ENCODE data around the gene LMOD3.
A peak's percentile ranks its signal among the peaks of the same experiment; 100 is the strongest.

Gene LMOD3

DNA sequence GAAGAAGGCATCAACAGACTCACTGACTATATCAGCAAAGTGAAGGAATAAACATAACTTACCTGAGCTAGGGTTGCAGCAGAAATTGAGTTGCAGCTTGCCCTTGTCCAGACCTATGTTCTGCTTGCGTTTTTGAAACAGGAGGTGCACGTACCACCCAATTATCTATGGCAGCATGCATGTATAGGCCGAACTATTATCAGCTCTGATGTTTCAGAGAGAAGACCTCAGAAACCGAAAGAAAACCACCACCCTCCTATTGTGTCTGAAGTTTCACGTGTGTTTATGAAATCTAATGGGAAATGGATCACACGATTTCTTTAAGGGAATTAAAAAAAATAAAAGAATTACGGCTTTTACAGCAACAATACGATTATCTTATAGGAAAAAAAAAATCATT lies 17.8 kb downstream of the LMOD3 start:
- Histone ChIP-seq H3K4me2 (ENCODE audit: low read length) (no peak overlapping the region), H3K4ac (ENCODE audit: low read depth, low read length) (no peak overlapping the region), H2BK12ac (ENCODE audit: low read length) (no peak overlapping the region), H3K4me1 (ENCODE audit: control insufficient read depth in 1 of 2, insufficient read depth in 2 of 2, low read length in 2 of 2) (peaks cover 6 to 8% of the 10 kb centered on the region in 2 experiments), H3K23ac (ENCODE audit: low read length) (no peak overlapping the region), H3K4me3 (ENCODE audit: low read depth, low read length) (no peak overlapping the region), H4K91ac (ENCODE audit: low read depth, low read length) (no peak overlapping the region), H3K36me3 (ENCODE audit: control insufficient read depth in 1 of 2, insufficient read depth in 2 of 2, low read length in 2 of 2) (peaks cover 2 to 10% of the 10 kb centered on the region in 2 experiments), H4K12ac (ENCODE audit: low read depth, low read length) (no peak overlapping the region), H2BK120ac (ENCODE audit: insufficient read depth, low read length, poor library complexity) (no peak overlapping the region), H3K27ac (ENCODE audit: low read depth, low read length) (no peak overlapping the region), H3K79me1 (ENCODE audit: low read length) (peaks cover 4% of the 10 kb centered on the region), H2BK5ac (ENCODE audit: low read depth, low read length, poor library complexity) (no peak overlapping the region), H3K79me2 (ENCODE audit: control insufficient read depth, insufficient read depth, low read length, poor library complexity) (no peaks in the 10 kb centered on the region), H4K8ac (ENCODE audit: low read depth, low read length) (no peak overlapping the region), H2AFZ (ENCODE audit: insufficient read depth, low read length, poor library complexity) (no peak overlapping the region), H3K18ac (ENCODE audit: low read length) (no peak overlapping the region), H3K27me3 (ENCODE audit: insufficient read depth, low read length) (no peaks in the 10 kb centered on the region), H3K14ac (ENCODE audit: low read length) (no peak overlapping the region), H3K9me3 (ENCODE audit: insufficient read depth, low read depth, low read length) (no peaks in the 10 kb centered on the region), H2AK5ac (ENCODE audit: low read length) (no peak overlapping the region), H3K9ac (ENCODE audit: low read length) (no peak overlapping the region)
- WGBS (ENCODE audit: extremely low coverage, insufficient coverage, insufficient read length) = no CpG with 5 or more reads among the region's 8 CpGs
- no peak for DNase-seq

DNA sequence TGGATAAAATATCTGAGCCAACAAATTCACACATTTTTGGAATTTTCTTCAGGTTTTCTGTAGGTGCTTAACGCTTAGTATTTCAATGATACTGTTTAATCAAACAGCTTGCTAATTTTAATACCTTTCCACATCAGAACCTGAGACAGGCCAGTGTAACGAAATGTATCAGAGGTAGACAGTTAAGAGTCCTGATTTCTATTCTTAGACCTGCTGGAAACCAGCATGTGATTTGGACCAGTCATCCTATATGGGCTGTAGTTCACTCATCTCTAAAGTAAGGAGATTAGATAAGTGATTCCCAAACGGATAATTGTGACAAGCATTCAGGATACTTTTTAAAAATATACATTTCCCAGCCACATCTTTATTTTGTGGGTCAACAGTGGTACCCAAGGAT lies 19.3 kb downstream of the LMOD3 start:
- Histone ChIP-seq H3K4me1 (ENCODE audit: control insufficient read depth in 1 of 2, insufficient read depth in 2 of 2, low read length in 2 of 2) (peaks cover 6 to 8% of the 10 kb centered on the region in 2 experiments), H3K4ac (ENCODE audit: low read depth, low read length) (no peak overlapping the region)
- WGBS (ENCODE audit: extremely low coverage, insufficient coverage, insufficient read length) = no CpG with 5 or more reads among the region's 3 CpGs

DNA sequence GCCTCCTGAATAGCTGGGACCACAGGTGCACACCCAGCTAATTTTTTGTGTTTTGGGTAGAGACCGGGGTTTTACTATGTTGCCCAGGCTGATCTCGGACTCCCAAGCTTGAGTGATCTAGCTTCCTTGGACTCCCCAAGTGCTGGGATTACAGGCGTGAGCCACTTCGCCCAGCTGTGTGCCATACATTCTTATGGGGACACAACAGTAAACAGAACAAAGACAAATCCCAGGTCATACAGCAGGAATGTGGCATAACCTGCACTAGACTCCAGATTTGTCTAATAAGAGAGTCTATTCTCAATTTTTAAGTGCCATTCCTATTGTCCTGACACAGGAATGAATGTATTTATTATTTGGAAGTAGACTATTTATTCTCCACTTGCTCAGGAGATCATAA lies 20.0 kb downstream of the LMOD3 start:
- Histone ChIP-seq H3K18ac (ENCODE audit: low read length) (no peak overlapping the region), H2AFZ (ENCODE audit: insufficient read depth, low read length, poor library complexity) (no peak overlapping the region), H3K4me3 (ENCODE audit: low read depth, low read length) (no peak overlapping the region), H4K12ac (ENCODE audit: low read depth, low read length) (no peak overlapping the region), H3K23ac (ENCODE audit: low read length) (no peak overlapping the region), H3K79me1 (ENCODE audit: low read length) (peaks cover 4% of the 10 kb centered on the region), H3K4me2 (ENCODE audit: low read length) (peak overlapping the region; percentile 53), H4K8ac (ENCODE audit: low read depth, low read length) (no peak overlapping the region), H2BK5ac (ENCODE audit: low read depth, low read length, poor library complexity) (no peak overlapping the region), H3K4ac (ENCODE audit: low read depth, low read length) (no peak overlapping the region), H4K91ac (ENCODE audit: low read depth, low read length) (no peak overlapping the region), H3K36me3 (ENCODE audit: control insufficient read depth in 1 of 2, insufficient read depth in 2 of 2, low read length in 2 of 2) (peaks cover 2 to 10% of the 10 kb centered on the region in 2 experiments), H2AK5ac (ENCODE audit: low read length) (no peak overlapping the region), H2BK120ac (ENCODE audit: insufficient read depth, low read length, poor library complexity) (no peak overlapping the region), H2BK12ac (ENCODE audit: low read length) (no peak overlapping the region), H3K27me3 (ENCODE audit: insufficient read depth, low read length) (no peaks in the 10 kb centered on the region), H3K27ac (ENCODE audit: low read depth, low read length) (peak overlapping the region; percentile 43), H3K79me2 (ENCODE audit: control insufficient read depth, insufficient read depth, low read length, poor library complexity) (no peaks in the 10 kb centered on the region), H3K9me3 (ENCODE audit: insufficient read depth, low read depth, low read length) (no peaks in the 10 kb centered on the region), H3K9ac (ENCODE audit: low read length) (no peak overlapping the region), H3K4me1 (ENCODE audit: control insufficient read depth in 1 of 2, insufficient read depth in 2 of 2, low read length in 2 of 2) (peaks cover 6 to 8% of the 10 kb centered on the region in 2 experiments), H3K14ac (ENCODE audit: low read length) (no peak overlapping the region)
- WGBS (ENCODE audit: extremely low coverage, insufficient coverage, insufficient read length) = no CpG with 5 or more reads among the region's 4 CpGs
- DNase-seq = peak; percentile 91 to 94

More for the DNA sequence above, 19.3 kb downstream of the LMOD3 start:
- H2BK12ac ChIP-seq (ENCODE audit: low read length) = no peak overlapping the region
- H3K4me2 ChIP-seq (ENCODE audit: low read length) = no peak overlapping the region
- H3K4me3 ChIP-seq (ENCODE audit: low read depth, low read length) = no peak overlapping the region
- H3K27ac ChIP-seq (ENCODE audit: low read depth, low read length) = no peak overlapping the region
- H3K14ac ChIP-seq (ENCODE audit: low read length) = no peak overlapping the region
- no peak overlapping the region for H4K12ac ChIP-seq (ENCODE audit: low read depth, low read length)
- H3K9me3 ChIP-seq (ENCODE audit: insufficient read depth, low read depth, low read length) = no peaks in the 10 kb centered on the region
- no peak overlapping the region for H4K91ac ChIP-seq (ENCODE audit: low read depth, low read length)
- peaks cover 2 to 10% of the 10 kb centered on the region in 2 experiments for H3K36me3 ChIP-seq (ENCODE audit: control insufficient read depth in 1 of 2, insufficient read depth in 2 of 2, low read length in 2 of 2)
- H3K79me1 ChIP-seq (ENCODE audit: low read length) = peaks cover 4% of the 10 kb centered on the region
- no peak overlapping the region for H4K8ac ChIP-seq (ENCODE audit: low read depth, low read length)
- no peak overlapping the region for H3K9ac ChIP-seq (ENCODE audit: low read length)
- H2AK5ac ChIP-seq (ENCODE audit: low read length) = no peak overlapping the region
- no peak overlapping the region for H2BK120ac ChIP-seq (ENCODE audit: insufficient read depth, low read length, poor library complexity)
- no peak overlapping the region for H3K18ac ChIP-seq (ENCODE audit: low read length)
- no peak overlapping the region for H2BK5ac ChIP-seq (ENCODE audit: low read depth, low read length, poor library complexity)
- H2AFZ ChIP-seq (ENCODE audit: insufficient read depth, low read length, poor library complexity) = no peak overlapping the region
- no peaks in the 10 kb centered on the region for H3K79me2 ChIP-seq (ENCODE audit: control insufficient read depth, insufficient read depth, low read length, poor library complexity)
- peak in 1 of 2 donors; percentile 52 for DNase-seq
- no peak overlapping the region for H3K23ac ChIP-seq (ENCODE audit: low read length)
- H3K27me3 ChIP-seq (ENCODE audit: insufficient read depth, low read length) = no peaks in the 10 kb centered on the region

DNA sequence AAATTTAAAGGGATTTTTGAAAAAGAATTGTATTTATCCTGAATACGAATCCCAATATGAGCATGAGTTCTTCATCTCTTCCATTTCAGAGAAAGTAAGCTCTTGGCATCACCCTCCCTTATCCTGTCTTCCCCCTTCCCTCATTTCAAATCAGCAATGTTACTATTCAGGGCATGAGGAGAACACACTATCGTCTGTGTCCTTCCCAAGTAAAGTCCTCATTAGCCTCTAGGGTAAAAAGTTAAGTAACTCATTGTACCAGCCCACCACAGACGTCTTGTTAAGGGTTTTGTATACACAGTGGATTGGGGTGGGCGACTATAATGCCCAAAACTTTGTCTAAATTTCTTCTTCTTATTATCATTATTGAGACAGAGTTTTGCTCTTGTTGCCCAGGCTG lies 22.8 kb downstream of the LMOD3 start:
- H4K12ac ChIP-seq (ENCODE audit: low read depth, low read length) = no peak overlapping the region
- no peaks in the 10 kb centered on the region for H3K9me3 ChIP-seq (ENCODE audit: insufficient read depth, low read depth, low read length)
- H3K79me1 ChIP-seq (ENCODE audit: low read length) = peaks cover 4% of the 10 kb centered on the region
- no peak overlapping the region for H2BK120ac ChIP-seq (ENCODE audit: insufficient read depth, low read length, poor library complexity)
- H3K4me2 ChIP-seq (ENCODE audit: low read length) = no peak overlapping the region
- H3K4ac ChIP-seq (ENCODE audit: low read depth, low read length) = no peak overlapping the region
- no peak overlapping the region for H3K27ac ChIP-seq (ENCODE audit: low read depth, low read length)
- no peak overlapping the region for H3K14ac ChIP-seq (ENCODE audit: low read length)
- peaks cover 2 to 9% of the 10 kb centered on the region in 2 experiments for H3K36me3 ChIP-seq (ENCODE audit: control insufficient read depth in 1 of 2, insufficient read depth in 2 of 2, low read length in 2 of 2)
- no peak overlapping the region for H4K91ac ChIP-seq (ENCODE audit: low read depth, low read length)
- H3K18ac ChIP-seq (ENCODE audit: low read length) = no peak overlapping the region
- no peak overlapping the region for H2BK5ac ChIP-seq (ENCODE audit: low read depth, low read length, poor library complexity)
- no peak overlapping the region for H3K23ac ChIP-seq (ENCODE audit: low read length)
- H2BK12ac ChIP-seq (ENCODE audit: low read length) = no peak overlapping the region
- H2AFZ ChIP-seq (ENCODE audit: insufficient read depth, low read length, poor library complexity) = no peak overlapping the region
- no peak overlapping the region for H2AK5ac ChIP-seq (ENCODE audit: low read length)
- peaks cover 6 to 8% of the 10 kb centered on the region in 2 experiments for H3K4me1 ChIP-seq (ENCODE audit: control insufficient read depth in 1 of 2, insufficient read depth in 2 of 2, low read length in 2 of 2)
- H3K79me2 ChIP-seq (ENCODE audit: control insufficient read depth, insufficient read depth, low read length, poor library complexity) = no peaks in the 10 kb centered on the region
- DNase-seq = no peak
- no peak overlapping the region for H3K9ac ChIP-seq (ENCODE audit: low read length)
- H3K4me3 ChIP-seq (ENCODE audit: low read depth, low read length) = no peak overlapping the region
- no peak overlapping the region for H4K8ac ChIP-seq (ENCODE audit: low read depth, low read length)
- no peaks in the 10 kb centered on the region for H3K27me3 ChIP-seq (ENCODE audit: insufficient read depth, low read length)
- no CpG with 5 or more reads among the region's 4 CpGs for WGBS (ENCODE audit: extremely low coverage, insufficient coverage, insufficient read length)

Data from trophoblast cell (in vitro differentiated cells and primary cell).